Activated naive CD4-positive, alpha-beta T cell treated with anti-CD3 and anti-CD28 coated beads for 36 hours (primary cell): Measurements from ENCODE around the gene TFF1. TPM values are rescaled to one million over a fixed set of nuclear protein-coding genes. Genes with fewer than 3 reads are reported as not detected.

Source experiments
- CTCF ChIA-PET: fragments of 350-600 bp; sonication (Branson Sonifier 250); formaldehyde crosslinking; loops from one replicate; lab custom pipeline; 2021; ENCODE audit warnings: antibody characterized with exemption; lab: Charles Lee
- DNase-seq: peaks from one replicate; pipeline ENCODE4 v3.0.0-alpha.2; 2020
- H3K27ac Mint-ChIP-seq: one replicate; pipeline ENCODE4 v1.8.0; 2021; ENCODE audit warnings: mild to moderate bottlenecking, mixed read lengths
- H3K27me3 Mint-ChIP-seq: one replicate; pipeline ENCODE4 v1.8.0; 2021; ENCODE audit warnings: low read depth, mixed read lengths
- H3K36me3 Mint-ChIP-seq: one replicate; pipeline ENCODE4 v1.8.0; 2021; ENCODE audit warnings: low read depth, mixed read lengths
- H3K4me1 Mint-ChIP-seq: one replicate; pipeline ENCODE4 v1.8.0; 2021; ENCODE audit warnings: low read depth, mixed read lengths
- H3K4me3 Mint-ChIP-seq: one replicate; pipeline ENCODE4 v1.8.0; 2021; ENCODE audit warnings: mild to moderate bottlenecking, moderate library complexity, mixed read lengths
- H3K9me3 Mint-ChIP-seq: one replicate; pipeline ENCODE4 v1.8.0; 2021; ENCODE audit warnings: mixed read lengths
- intact Hi-C: fragments of 100-400 bp; cut with micrococcal nuclease; formaldehyde crosslinking; loops from one replicate; pipeline ENCODE4 v1.15.1; 2023
- total RNA-seq, 2 experiments: library from RNA; stranded (reverse); gene quantifications; one replicate each; pipeline ENCODE4 v1.2.3, GENCODE V29; 2021

Gene TFF1
- total RNA-seq, 2 experiments from 2014 or later, result not detected

DNA sequence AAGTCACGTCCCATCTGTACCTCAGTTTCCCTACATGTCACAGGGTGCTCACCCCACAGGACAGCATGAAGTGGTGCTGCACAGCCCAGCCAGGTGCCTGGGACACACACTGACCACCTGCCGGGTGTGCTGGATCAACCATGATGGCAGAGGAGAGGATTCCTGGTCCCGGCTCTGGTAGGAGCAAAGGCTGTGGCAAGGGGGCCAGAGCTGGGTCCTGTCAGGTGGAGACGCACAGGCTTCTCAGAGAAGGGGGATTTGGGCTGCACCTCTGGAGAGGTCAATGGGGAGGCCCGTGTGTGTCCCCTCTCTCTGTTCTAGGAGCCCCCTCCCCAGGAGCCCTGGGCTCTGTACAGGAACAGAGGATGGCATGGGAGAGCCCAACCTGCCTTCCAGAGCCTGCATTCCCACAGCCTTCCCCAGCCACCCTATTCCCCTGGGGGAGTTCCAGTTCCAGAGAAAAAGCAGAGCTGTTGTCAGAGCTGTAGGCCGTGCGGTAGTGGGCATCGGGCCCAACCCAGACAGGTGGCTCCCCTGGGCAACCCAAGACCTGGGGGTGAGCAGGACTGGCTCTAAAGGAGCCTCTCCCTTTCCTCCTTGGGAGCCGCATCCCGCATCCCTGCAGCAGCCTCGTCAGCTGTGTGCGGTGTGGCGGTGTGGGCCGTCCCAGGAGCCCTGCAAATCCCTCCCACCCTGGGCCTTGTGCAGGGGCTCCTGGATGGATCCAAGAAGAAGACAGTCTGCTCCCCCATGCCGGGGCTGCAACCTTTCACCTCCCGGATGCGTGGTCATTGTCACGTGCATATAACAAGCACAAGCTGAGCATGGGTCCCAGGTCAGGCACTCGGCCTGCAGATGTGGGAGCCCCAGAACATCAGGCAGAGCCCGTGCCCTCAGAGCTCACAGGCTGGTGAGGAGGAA lies 48.2 kb downstream of the TFF1 start:
- intact Hi-C loops, result no loop called here
- no peak for DNase-seq
- peaks cover 3% of the 10 kb centered on the region for H3K27me3 Mint-ChIP-seq
- H3K36me3 Mint-ChIP-seq, result no peaks in the 10 kb centered on the region
- H3K4me3 Mint-ChIP-seq, result no peak overlapping the region
- CTCF ChIA-PET, result interaction anchor here (1.0 kb wide), 1 partner anchor 173 kb away, joined by 4 read pairs; no protein-coding TSS in a partner anchor
- H3K4me1 Mint-ChIP-seq, result peaks cover 2% of the 10 kb centered on the region
- no peaks in the 10 kb centered on the region for H3K9me3 Mint-ChIP-seq
- no peak overlapping the region for H3K27ac Mint-ChIP-seq

DNA sequence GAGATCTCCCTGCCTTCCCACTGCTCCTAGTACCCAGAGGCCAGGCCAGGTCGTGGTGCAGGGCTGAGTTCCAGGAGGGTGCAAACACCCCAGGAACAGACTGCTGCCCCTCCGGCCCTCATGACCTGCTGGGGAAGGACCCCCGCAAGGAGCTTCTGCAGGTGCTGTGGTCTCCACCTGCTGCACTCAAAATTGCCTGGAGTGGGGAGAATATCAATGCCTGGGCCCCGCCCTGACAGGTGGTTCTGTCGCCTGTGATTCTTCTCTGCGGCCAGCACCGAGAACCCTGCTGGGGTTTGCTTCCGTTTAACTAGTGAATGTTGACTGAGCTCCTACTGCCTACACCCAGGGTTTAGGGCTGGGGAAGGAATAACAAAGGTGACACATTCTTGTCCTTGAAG lies 49.0 kb downstream of the TFF1 start:
- Mint-ChIP-seq H3K4me3 (no peak overlapping the region), H3K27me3 (peaks cover 3% of the 10 kb centered on the region), H3K36me3 (no peaks in the 10 kb centered on the region), H3K4me1 (peaks cover 2% of the 10 kb centered on the region), H3K9me3 (no peaks in the 10 kb centered on the region), H3K27ac (no peak overlapping the region)
- intact Hi-C loops, result no loop called here
- CTCF ChIA-PET, result no interaction called here
- no peak for DNase-seq

DNA sequence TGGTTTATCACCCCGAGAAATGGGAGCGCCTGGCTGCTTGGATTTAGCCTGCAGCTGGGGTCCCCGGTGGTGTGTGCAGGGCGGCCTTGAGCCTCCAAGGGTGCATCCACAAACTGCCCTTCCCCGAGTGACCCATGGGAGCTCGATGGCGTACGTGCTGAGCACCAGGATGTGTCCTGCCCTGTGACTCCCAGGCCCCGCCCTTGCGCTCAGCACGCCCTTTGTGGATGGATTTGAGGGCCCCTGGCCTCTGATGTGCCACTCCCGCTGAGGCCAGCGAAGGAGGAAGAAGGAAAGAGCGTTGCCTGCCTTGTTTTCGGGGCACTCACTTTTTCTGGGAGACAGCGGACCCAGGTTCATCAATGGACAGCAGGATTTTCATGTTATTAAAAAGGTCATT lies 49.4 kb downstream of the TFF1 start:
- Mint-ChIP-seq H3K27ac (no peak overlapping the region), H3K4me3 (no peak overlapping the region), H3K4me1 (peaks cover 2% of the 10 kb centered on the region), H3K27me3 (peaks cover 3% of the 10 kb centered on the region), H3K36me3 (no peaks in the 10 kb centered on the region), H3K9me3 (no peaks in the 10 kb centered on the region)
- intact Hi-C loops, result no loop called here
- CTCF ChIA-PET, result no interaction called here
- no peak for DNase-seq

DNA sequence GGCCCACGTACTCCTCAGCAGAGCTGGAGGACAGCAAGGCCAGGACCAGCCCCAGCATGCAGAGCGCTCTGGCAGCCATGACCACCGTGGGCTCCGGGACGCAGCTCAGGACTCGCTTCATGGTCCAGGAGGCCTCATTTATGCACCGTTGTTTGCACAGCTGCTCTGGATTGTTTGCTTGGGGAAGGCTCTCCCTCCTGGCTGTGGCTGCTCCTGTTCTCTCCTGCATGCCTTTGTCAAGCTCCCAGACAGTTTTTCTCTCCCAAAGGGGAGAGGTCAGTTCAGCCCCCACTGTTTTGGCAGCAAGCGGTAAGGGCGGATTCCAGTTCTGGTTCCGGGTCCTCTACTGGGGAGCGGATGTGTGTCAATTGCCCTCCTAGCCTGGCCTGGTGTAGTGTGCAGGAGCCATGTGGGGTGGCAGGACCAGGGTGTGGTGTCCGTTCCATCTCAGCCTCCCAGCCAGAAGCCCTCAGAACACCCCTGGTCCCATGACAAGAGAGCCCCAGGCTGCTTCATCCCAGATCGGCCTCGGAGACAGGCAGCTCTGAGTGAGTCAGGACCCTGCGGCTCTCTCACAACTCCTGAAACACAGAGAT lies 50.9 kb downstream of the TFF1 start, which contains the start of gene TFF3:
Gene TFF3, minus strand, starts transcription at position 114 of the 596 bp plus-strand sequence. Its CDS starts 35 bp downstream, at position 79.
- CTCF ChIA-PET, result no interaction called here
- no peak for DNase-seq
- no peaks in the 10 kb centered on the region for H3K36me3 Mint-ChIP-seq
- H3K27ac Mint-ChIP-seq, result no peak within 1 kb of the TSS
- H3K9me3 Mint-ChIP-seq, result no peaks in the 10 kb centered on the region
- peaks cover 3% of the 10 kb centered on the region for H3K27me3 Mint-ChIP-seq
- no peak within 1 kb of the TSS for H3K4me3 Mint-ChIP-seq
- H3K4me1 Mint-ChIP-seq, result peaks cover 2% of the 10 kb centered on the region
- intact Hi-C loops, result no loop called here

DNA sequence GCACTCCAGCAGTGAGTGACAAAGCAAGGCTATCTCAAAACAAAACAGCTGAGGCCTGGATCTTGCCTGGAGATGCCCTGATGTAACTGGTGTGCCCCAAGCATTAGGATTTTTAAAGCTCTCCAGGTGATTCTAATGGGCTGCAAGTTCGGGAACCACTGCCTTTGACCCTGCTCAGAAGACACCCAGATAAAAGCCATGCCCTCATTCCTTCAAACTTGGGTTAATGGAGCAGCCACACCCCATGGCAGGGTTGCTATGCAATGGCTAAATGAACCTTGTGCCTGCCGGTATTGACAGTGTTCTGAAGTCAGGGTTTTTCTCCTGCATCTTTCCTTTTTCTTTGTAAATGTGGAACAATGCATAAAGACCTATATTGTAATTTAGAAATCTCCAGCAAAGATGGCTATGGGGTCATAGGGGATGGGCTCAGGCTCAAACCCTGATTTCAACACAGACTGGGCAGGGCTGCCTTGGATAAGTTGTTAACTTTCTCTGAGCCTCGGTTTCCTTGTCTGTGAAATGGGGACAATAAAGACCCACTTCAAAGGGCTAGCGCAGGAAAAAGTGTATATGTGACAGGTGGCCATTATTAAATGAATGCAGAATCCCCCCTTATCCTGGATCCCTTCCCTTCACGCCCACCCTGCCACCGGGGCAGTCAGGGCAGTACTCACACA lies 51.6 kb downstream of the TFF1 start:
- intact Hi-C loops, result no loop called here
- Mint-ChIP-seq H3K4me1 (peaks cover 2% of the 10 kb centered on the region), H3K36me3 (no peaks in the 10 kb centered on the region), H3K27me3 (peaks cover 3% of the 10 kb centered on the region), H3K4me3 (no peak overlapping the region), H3K27ac (no peak overlapping the region), H3K9me3 (no peaks in the 10 kb centered on the region)
- DNase-seq, result no peak
- CTCF ChIA-PET, result interaction anchor here (0.9 kb wide), 1 partner anchor 170 kb away, joined by 4 read pairs; no protein-coding TSS in a partner anchor

DNA sequence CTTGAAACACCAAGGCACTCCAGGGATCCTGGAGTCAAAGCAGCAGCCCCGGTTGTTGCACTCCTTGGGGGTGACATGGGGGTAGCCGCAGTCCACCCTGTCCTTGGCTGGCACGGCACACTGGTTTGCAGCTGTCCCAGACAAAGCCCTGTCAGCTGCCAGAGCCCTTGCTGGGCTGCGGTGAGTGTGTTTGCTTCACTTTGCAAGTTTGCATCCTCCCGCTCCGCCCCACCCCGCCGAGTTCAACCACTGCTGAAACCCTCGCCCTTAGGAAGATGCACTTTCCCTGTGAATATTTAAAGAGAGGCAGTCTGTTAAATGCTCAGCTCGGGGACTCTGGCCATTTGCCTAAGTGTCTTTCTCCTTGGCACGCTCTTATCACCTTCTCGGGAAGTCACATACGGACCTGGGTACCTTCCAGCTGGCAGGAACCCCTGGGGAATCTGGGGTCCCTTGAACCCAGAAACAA lies 52.8 kb downstream of the TFF1 start:
- DNase-seq, result no peak
- CTCF ChIA-PET, result no interaction called here
- intact Hi-C loops, result no loop called here
- peaks cover 2% of the 10 kb centered on the region for H3K27me3 Mint-ChIP-seq
- H3K4me1 Mint-ChIP-seq, result peaks cover 3% of the 10 kb centered on the region
- no peak overlapping the region for H3K4me3 Mint-ChIP-seq
- H3K27ac Mint-ChIP-seq, result no peak overlapping the region
- H3K9me3 Mint-ChIP-seq, result no peaks in the 10 kb centered on the region
- no peaks in the 10 kb centered on the region for H3K36me3 Mint-ChIP-seq

DNA sequence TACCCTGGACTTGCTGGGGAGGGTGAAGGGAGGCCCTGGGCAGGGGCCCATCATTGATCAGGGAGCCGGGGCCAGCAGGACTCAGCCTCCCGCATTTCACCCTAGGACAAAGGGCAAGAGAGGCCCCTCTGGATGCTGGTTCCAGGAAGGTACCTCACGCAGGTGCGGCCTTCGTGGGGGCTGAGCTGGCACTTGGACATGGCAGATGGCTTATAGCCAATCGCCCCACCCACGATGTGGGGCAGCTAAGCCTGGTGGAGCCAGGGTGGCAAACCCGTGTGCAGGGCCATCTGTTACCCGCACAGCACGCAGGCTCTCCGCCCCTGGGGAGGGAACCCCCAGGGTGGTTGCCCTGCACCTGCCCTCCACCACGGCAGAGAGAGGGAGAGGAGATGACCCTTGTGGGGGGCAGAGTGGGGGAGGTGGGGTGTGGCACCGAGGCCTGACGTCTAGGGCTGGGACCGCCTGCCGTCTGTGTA lies 53.7 kb downstream of the TFF1 start:
- CTCF ChIA-PET, result no interaction called here
- H3K9me3 Mint-ChIP-seq, result no peaks in the 10 kb centered on the region
- H3K4me3 Mint-ChIP-seq, result no peak overlapping the region
- H3K27ac Mint-ChIP-seq, result no peak overlapping the region
- peaks cover 3% of the 10 kb centered on the region for H3K4me1 Mint-ChIP-seq
- DNase-seq, result no peak
- intact Hi-C loops, result no loop called here
- no peaks in the 10 kb centered on the region for H3K27me3 Mint-ChIP-seq
- H3K36me3 Mint-ChIP-seq, result no peaks in the 10 kb centered on the region

Other genes with a start within 250 kb of the TFF1 start
- gene ABCG1, start 147.4 kb downstream of the TFF1 start, total RNA-seq, result 10 to 100 TPM; 27.8 to 28.7 TPM
- not detected for gene TFF3, start 51.1 kb downstream of the TFF1 start, total RNA-seq
- gene TFF2, start 15.5 kb downstream of the TFF1 start, total RNA-seq, result not detected
- 10 to 100 TPM; 10.9 to 11.5 TPM for gene TMPRSS3, start 29.5 kb upstream of the TFF1 start, total RNA-seq
- gene UBASH3A, start 37.4 kb upstream of the TFF1 start, total RNA-seq, result 10 to 100 TPM; 13.5 to 14.9 TPM
- under 1 TPM in 1 of 2 experiments, not detected in 1; 0.22 TPM for gene RSPH1, start 129.7 kb upstream of the TFF1 start, total RNA-seq
- gene SLC37A1, start 147.3 kb upstream of the TFF1 start, total RNA-seq, result 10 to 100 TPM; 18.4 to 18.7 TPM